ENCODE data around the gene ZNF823.
A peak's percentile ranks its signal among the peaks of the same experiment; 100 is the strongest.

The ZNF823 gene

DNA sequence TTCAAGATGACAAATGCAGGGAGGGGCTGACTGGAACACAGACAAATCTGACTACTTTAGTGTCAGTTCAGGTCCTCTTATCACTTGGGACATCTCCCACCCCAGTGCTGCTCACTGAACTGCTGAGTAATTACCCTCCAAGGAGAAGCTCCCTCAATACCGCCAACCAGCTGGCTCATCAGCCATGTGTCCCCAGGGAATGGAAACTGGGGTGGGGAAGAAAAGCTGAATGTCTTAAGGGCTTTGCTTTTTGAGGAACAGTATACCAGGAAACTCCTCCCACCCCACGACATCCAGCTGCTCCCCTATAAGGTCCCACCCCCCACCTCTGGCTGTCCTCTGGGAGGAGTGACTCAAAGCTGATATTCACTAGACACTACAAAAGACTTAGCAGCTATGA, 2.0 kb downstream of the ZNF823 start:
- Histone ChIP-seq H3K36me3 (ENCODE audit: control insufficient read depth, insufficient read depth, low read length) (no peaks in the 10 kb centered on the region), H2BK120ac (ENCODE audit: low read depth, low read length) (no peak overlapping the region), H3K9ac (ENCODE audit: low read length) (no peak overlapping the region), H3K4me1 (ENCODE audit: control insufficient read depth, low read depth, low read length) (no peaks in the 10 kb centered on the region), H3K4ac (ENCODE audit: low read depth, low read length) (no peak overlapping the region), H3K56ac (ENCODE audit: low read length) (no peak overlapping the region), H3K23ac (ENCODE audit: low read length) (no peak overlapping the region), H4K5ac (ENCODE audit: low read length) (no peak overlapping the region), H3K4me2 (ENCODE audit: low read length) (no peak overlapping the region), H4K8ac (ENCODE audit: low read depth, low read length) (no peak overlapping the region), H2AK5ac (ENCODE audit: low read length) (no peak overlapping the region), H2BK5ac (ENCODE audit: low read length) (no peak overlapping the region), H3K79me1 (ENCODE audit: low read length) (peaks cover 3% of the 10 kb centered on the region), H3K79me2 (ENCODE audit: control insufficient read depth, insufficient read depth, low read length) (no peaks in the 10 kb centered on the region), H3K27ac (ENCODE audit: low read depth, low read length) (no peak overlapping the region), H2BK15ac (replicated peaks; ENCODE audit: low read depth) (no peak overlapping the region), H3K27me3 (ENCODE audit: insufficient read depth, low read length, poor library complexity) (no peaks in the 10 kb centered on the region), H3K18ac (ENCODE audit: low read length) (no peak overlapping the region), H3K4me3 (ENCODE audit: low read length) (no peak overlapping the region)
- no CpG with 5 or more reads among the region's 2 CpGs for WGBS (ENCODE audit: extremely low coverage, insufficient coverage, low lambda C conversion rate)
- DNase-seq = peak; percentile 33

DNA sequence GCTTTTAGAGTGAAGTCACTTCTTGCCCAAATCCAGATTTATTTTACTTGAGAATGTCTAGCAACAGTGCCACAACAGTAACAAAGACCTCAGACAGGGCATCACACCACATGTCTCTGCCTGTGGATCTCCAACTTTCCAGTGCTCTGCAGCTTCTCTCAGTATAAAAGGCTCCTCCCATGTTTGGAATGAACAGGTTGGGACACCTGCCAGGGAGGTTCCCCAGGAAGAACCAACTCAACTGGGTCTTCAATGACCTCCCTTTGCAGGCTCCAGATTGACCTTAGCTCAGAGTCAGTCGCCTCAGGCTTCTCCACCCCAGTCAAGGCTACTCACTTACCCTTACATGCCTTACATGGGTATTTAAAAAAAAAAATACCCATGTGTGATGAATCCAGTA, 3.4 kb downstream of the ZNF823 start:
- no peak overlapping the region for H2BK5ac ChIP-seq (ENCODE audit: low read length)
- H3K4me2 ChIP-seq (ENCODE audit: low read length) = no peak overlapping the region
- H2AK5ac ChIP-seq (ENCODE audit: low read length) = no peak overlapping the region
- H2BK120ac ChIP-seq (ENCODE audit: low read depth, low read length) = no peak overlapping the region
- no CpG with 5 or more reads among the region's 1 CpG for WGBS (ENCODE audit: extremely low coverage, insufficient coverage, low lambda C conversion rate)
- H3K4me1 ChIP-seq (ENCODE audit: control insufficient read depth, low read depth, low read length) = no peaks in the 10 kb centered on the region
- no peak overlapping the region for H3K27ac ChIP-seq (ENCODE audit: low read depth, low read length)
- no peak overlapping the region for H4K5ac ChIP-seq (ENCODE audit: low read length)
- DNase-seq = no peak
- no peak overlapping the region for H3K18ac ChIP-seq (ENCODE audit: low read length)
- H3K9ac ChIP-seq (ENCODE audit: low read length) = no peak overlapping the region
- no peak overlapping the region for H3K56ac ChIP-seq (ENCODE audit: low read length)
- no peak overlapping the region for H3K23ac ChIP-seq (ENCODE audit: low read length)
- no peak overlapping the region for H4K8ac ChIP-seq (ENCODE audit: low read depth, low read length)
- H3K4me3 ChIP-seq (ENCODE audit: low read length) = no peak overlapping the region
- H3K27me3 ChIP-seq (ENCODE audit: insufficient read depth, low read length, poor library complexity) = no peaks in the 10 kb centered on the region
- no peak overlapping the region for H3K4ac ChIP-seq (ENCODE audit: low read depth, low read length)
- H3K36me3 ChIP-seq (ENCODE audit: control insufficient read depth, insufficient read depth, low read length) = no peaks in the 10 kb centered on the region
- H3K79me1 ChIP-seq (ENCODE audit: low read length) = peaks cover 3% of the 10 kb centered on the region
- H3K79me2 ChIP-seq (ENCODE audit: control insufficient read depth, insufficient read depth, low read length) = no peaks in the 10 kb centered on the region
- H2BK15ac ChIP-seq (replicated peaks; ENCODE audit: low read depth) = no peak overlapping the region

DNA sequence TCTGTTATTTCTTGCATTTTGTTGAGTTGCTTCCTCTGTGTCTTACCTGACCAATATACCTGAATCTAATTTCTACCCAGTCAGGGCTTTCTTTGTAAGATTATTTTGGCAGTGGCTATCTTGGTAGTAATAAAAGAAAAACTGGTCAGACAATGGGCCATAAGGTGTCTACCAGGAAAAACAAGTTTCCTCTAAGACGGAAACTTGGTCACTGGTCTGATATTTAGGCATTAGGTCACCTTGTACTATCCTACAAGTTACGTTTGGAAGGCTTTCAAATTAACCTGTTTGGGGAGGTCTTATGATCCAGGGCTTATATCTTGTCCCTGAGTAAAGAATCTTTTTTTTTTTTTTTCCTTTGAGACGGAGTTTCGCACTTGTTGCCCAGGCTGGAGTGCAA, 9.2 kb downstream of the ZNF823 start:
- Histone ChIP-seq H3K27me3 (ENCODE audit: insufficient read depth, low read length, poor library complexity) (no peaks in the 10 kb centered on the region), H3K79me2 (ENCODE audit: control insufficient read depth, insufficient read depth, low read length) (no peaks in the 10 kb centered on the region), H2AK5ac (ENCODE audit: low read length) (no peak overlapping the region), H3K79me1 (ENCODE audit: low read length) (no peaks in the 10 kb centered on the region), H4K5ac (ENCODE audit: low read length) (no peak overlapping the region), H3K4ac (ENCODE audit: low read depth, low read length) (no peak overlapping the region), H2BK15ac (replicated peaks; ENCODE audit: low read depth) (no peak overlapping the region), H3K9ac (ENCODE audit: low read length) (no peak overlapping the region), H3K4me1 (ENCODE audit: control insufficient read depth, low read depth, low read length) (no peaks in the 10 kb centered on the region), H2BK120ac (ENCODE audit: low read depth, low read length) (no peak overlapping the region), H4K8ac (ENCODE audit: low read depth, low read length) (no peak overlapping the region), H3K18ac (ENCODE audit: low read length) (no peak overlapping the region), H2BK5ac (ENCODE audit: low read length) (no peak overlapping the region), H3K23ac (ENCODE audit: low read length) (no peak overlapping the region), H3K36me3 (ENCODE audit: control insufficient read depth, insufficient read depth, low read length) (no peaks in the 10 kb centered on the region), H3K4me2 (ENCODE audit: low read length) (no peak overlapping the region), H3K56ac (ENCODE audit: low read length) (no peak overlapping the region), H3K27ac (ENCODE audit: low read depth, low read length) (no peak overlapping the region), H3K4me3 (ENCODE audit: low read length) (no peak overlapping the region)
- WGBS (ENCODE audit: extremely low coverage, insufficient coverage, low lambda C conversion rate) = no CpG with 5 or more reads among the region's 4 CpGs
- no peak for DNase-seq

DNA sequence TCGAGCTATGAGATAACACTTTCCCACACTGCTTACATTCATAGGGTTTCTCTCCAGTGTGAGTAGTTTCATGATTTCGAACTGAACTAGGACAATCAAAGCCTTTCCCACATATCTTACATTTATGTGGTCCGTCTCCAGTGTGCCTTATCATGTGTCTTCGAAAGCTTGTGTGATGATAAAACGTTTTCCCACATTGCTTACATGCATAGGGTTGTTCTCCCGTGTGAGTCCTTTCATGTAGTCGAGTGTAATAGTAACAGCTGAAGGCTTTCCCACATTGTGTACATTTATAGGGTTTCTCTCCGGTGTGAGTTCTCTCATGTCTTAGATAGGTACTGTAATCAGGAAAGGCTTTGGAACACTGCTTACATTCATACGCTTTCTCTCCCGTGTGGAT, 16.3 kb downstream of the ZNF823 start:
- no CpG with 5 or more reads among the region's 10 CpGs for WGBS (ENCODE audit: extremely low coverage, insufficient coverage, low lambda C conversion rate)
- H2BK15ac ChIP-seq (replicated peaks; ENCODE audit: low read depth) = no peak overlapping the region
- H3K36me3 ChIP-seq (ENCODE audit: control insufficient read depth, insufficient read depth, low read length) = peaks cover 10% of the 10 kb centered on the region
- H3K4me2 ChIP-seq (ENCODE audit: low read length) = no peak overlapping the region
- no peak overlapping the region for H4K8ac ChIP-seq (ENCODE audit: low read depth, low read length)
- no peaks in the 10 kb centered on the region for H3K4me1 ChIP-seq (ENCODE audit: control insufficient read depth, low read depth, low read length)
- no peak overlapping the region for H2BK5ac ChIP-seq (ENCODE audit: low read length)
- H3K27ac ChIP-seq (ENCODE audit: low read depth, low read length) = no peak overlapping the region
- H2BK120ac ChIP-seq (ENCODE audit: low read depth, low read length) = no peak overlapping the region
- H3K4me3 ChIP-seq (ENCODE audit: low read length) = peak overlapping the region; percentile 29
- no peaks in the 10 kb centered on the region for H3K79me2 ChIP-seq (ENCODE audit: control insufficient read depth, insufficient read depth, low read length)
- no peaks in the 10 kb centered on the region for H3K27me3 ChIP-seq (ENCODE audit: insufficient read depth, low read length, poor library complexity)
- no peak overlapping the region for H2AK5ac ChIP-seq (ENCODE audit: low read length)
- no peak for DNase-seq
- no peaks in the 10 kb centered on the region for H3K79me1 ChIP-seq (ENCODE audit: low read length)
- no peak overlapping the region for H3K4ac ChIP-seq (ENCODE audit: low read depth, low read length)
- H4K5ac ChIP-seq (ENCODE audit: low read length) = no peak overlapping the region
- no peak overlapping the region for H3K9ac ChIP-seq (ENCODE audit: low read length)
- H3K56ac ChIP-seq (ENCODE audit: low read length) = no peak overlapping the region
- H3K18ac ChIP-seq (ENCODE audit: low read length) = no peak overlapping the region
- H3K23ac ChIP-seq (ENCODE audit: low read length) = no peak overlapping the region

DNA sequence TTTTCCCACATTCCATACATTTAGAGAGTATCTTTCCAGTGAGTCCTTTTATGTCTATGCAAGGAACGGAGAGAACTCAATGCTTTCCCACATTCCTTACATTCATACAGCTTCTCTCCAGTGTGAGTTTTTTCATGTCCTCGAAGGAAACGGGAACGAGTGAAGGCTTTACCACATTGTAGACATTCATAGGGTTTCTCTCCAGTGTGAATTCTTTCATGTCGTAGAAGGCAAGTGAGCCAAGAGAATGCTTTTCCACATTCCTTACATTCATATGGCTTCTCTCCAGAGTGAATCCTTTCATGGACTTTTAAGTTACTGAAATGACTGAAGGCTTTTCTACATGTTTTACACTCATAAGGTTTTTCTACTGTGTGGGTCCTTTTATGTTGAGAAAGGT, 17.1 kb downstream of the ZNF823 start:
- DNase-seq = no peak
- no peaks in the 10 kb centered on the region for H3K4me1 ChIP-seq (ENCODE audit: control insufficient read depth, low read depth, low read length)
- no peak overlapping the region for H3K9ac ChIP-seq (ENCODE audit: low read length)
- H4K5ac ChIP-seq (ENCODE audit: low read length) = no peak overlapping the region
- H3K27ac ChIP-seq (ENCODE audit: low read depth, low read length) = no peak overlapping the region
- H2BK15ac ChIP-seq (replicated peaks; ENCODE audit: low read depth) = no peak overlapping the region
- H3K79me1 ChIP-seq (ENCODE audit: low read length) = no peaks in the 10 kb centered on the region
- no peak overlapping the region for H3K18ac ChIP-seq (ENCODE audit: low read length)
- H2BK120ac ChIP-seq (ENCODE audit: low read depth, low read length) = no peak overlapping the region
- H4K8ac ChIP-seq (ENCODE audit: low read depth, low read length) = no peak overlapping the region
- no CpG with 5 or more reads among the region's 5 CpGs for WGBS (ENCODE audit: extremely low coverage, insufficient coverage, low lambda C conversion rate)
- no peak overlapping the region for H2BK5ac ChIP-seq (ENCODE audit: low read length)
- H2AK5ac ChIP-seq (ENCODE audit: low read length) = no peak overlapping the region
- H3K4me3 ChIP-seq (ENCODE audit: low read length) = peak overlapping the region; percentile 4
- H3K56ac ChIP-seq (ENCODE audit: low read length) = no peak overlapping the region
- no peaks in the 10 kb centered on the region for H3K27me3 ChIP-seq (ENCODE audit: insufficient read depth, low read length, poor library complexity)
- no peak overlapping the region for H3K4ac ChIP-seq (ENCODE audit: low read depth, low read length)
- no peaks in the 10 kb centered on the region for H3K79me2 ChIP-seq (ENCODE audit: control insufficient read depth, insufficient read depth, low read length)
- H3K23ac ChIP-seq (ENCODE audit: low read length) = no peak overlapping the region
- H3K36me3 ChIP-seq (ENCODE audit: control insufficient read depth, insufficient read depth, low read length) = peaks cover 10% of the 10 kb centered on the region
- H3K4me2 ChIP-seq (ENCODE audit: low read length) = no peak overlapping the region

DNA sequence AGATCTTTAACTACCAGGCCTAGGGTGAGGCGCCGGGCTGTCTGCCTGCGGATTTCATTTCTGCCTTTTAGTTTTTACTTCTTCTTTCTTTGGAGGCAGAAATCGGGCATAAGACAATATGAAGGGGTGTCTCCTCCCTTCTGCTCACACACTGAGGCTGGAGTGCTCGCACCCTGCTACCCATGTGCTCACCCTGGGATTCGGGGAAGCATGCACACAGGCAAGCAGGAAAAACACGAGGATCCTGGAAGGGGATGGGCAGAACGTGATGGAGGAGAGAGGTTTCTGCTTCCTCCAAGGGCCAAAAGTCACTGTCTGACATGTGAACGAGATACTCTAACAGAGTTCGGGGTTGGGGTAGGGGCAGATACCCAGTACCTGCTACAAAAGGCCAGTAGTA, 28.4 kb downstream of the ZNF823 start:
- H3K4me3 ChIP-seq (ENCODE audit: low read length) = no peak overlapping the region
- no peak overlapping the region for H3K23ac ChIP-seq (ENCODE audit: low read length)
- no peaks in the 10 kb centered on the region for H3K27me3 ChIP-seq (ENCODE audit: insufficient read depth, low read length, poor library complexity)
- no CpG with 5 or more reads among the region's 10 CpGs for WGBS (ENCODE audit: extremely low coverage, insufficient coverage, low lambda C conversion rate)
- no peak overlapping the region for H2AK5ac ChIP-seq (ENCODE audit: low read length)
- H2BK15ac ChIP-seq (replicated peaks; ENCODE audit: low read depth) = no peak overlapping the region
- no peak overlapping the region for H3K9ac ChIP-seq (ENCODE audit: low read length)
- no peak overlapping the region for H3K18ac ChIP-seq (ENCODE audit: low read length)
- H3K36me3 ChIP-seq (ENCODE audit: control insufficient read depth, insufficient read depth, low read length) = no peaks in the 10 kb centered on the region
- no peaks in the 10 kb centered on the region for H3K4me1 ChIP-seq (ENCODE audit: control insufficient read depth, low read depth, low read length)
- H4K5ac ChIP-seq (ENCODE audit: low read length) = no peak overlapping the region
- no peaks in the 10 kb centered on the region for H3K79me1 ChIP-seq (ENCODE audit: low read length)
- no peak overlapping the region for H4K8ac ChIP-seq (ENCODE audit: low read depth, low read length)
- no peak overlapping the region for H2BK5ac ChIP-seq (ENCODE audit: low read length)
- DNase-seq = no peak
- no peak overlapping the region for H3K4ac ChIP-seq (ENCODE audit: low read depth, low read length)
- no peak overlapping the region for H3K56ac ChIP-seq (ENCODE audit: low read length)
- no peaks in the 10 kb centered on the region for H3K79me2 ChIP-seq (ENCODE audit: control insufficient read depth, insufficient read depth, low read length)
- H3K27ac ChIP-seq (ENCODE audit: low read depth, low read length) = no peak overlapping the region
- H2BK120ac ChIP-seq (ENCODE audit: low read depth, low read length) = no peak overlapping the region
- no peak overlapping the region for H3K4me2 ChIP-seq (ENCODE audit: low read length)
